Activated naive CD4-positive, alpha-beta T cell treated with anti-CD3 and anti-CD28 coated beads, Interleukin-2, amount 10 ng/mL, durations not matched to agents 5 hours and 36 hours (primary cell): ENCODE results near the gene SPAAR. TPM values are rescaled to one million over a fixed set of nuclear protein-coding genes. Genes with fewer than 3 reads are reported as not detected.

ENCODE experiments used
- total RNA-seq, 2 experiments: library from RNA; stranded (reverse); gene quantifications; one replicate each; pipeline ENCODE4 v1.2.3, GENCODE V29; 2021

SPAAR gene
- total RNA-seq = not detected

GRCh38 chr9:35909274-35909673 is at the start of gene SPAAR:
Gene SPAAR (plus strand): TSS chr9:35909490. CDS start chr9:35910464, 974 bp downstream.

GRCh38 chr9:35870351-35870923 is 38.9 kb upstream of the SPAAR start, which contains the start of gene OR13J1:
Gene OR13J1 (minus strand): TSS chr9:35870401. CDS start chr9:35870401, 0 bp downstream.

GRCh38 chr9:35905912-35906679 is 3.2 kb upstream of the SPAAR start, which contains the start of gene HRCT1:
Gene HRCT1 (plus strand): TSS chr9:35906202. CDS start chr9:35906288, 86 bp downstream.

GRCh38 chr9:35958104-35958837 is 49.0 kb downstream of the SPAAR start, which contains the start of gene OR2S2:
Gene OR2S2 (minus strand): TSS chr9:35958154. CDS start chr9:35958098, 56 bp downstream.

Other genes with a start within 250 kb of the SPAAR start
- 10 to 100 TPM; 13.8 to 14.5 TPM for gene ARHGEF39, start 244.3 kb upstream of the SPAAR start, total RNA-seq
- under 1 TPM in 1 of 2 experiments, not detected in 1; 0.24 TPM for gene CA9, start 235.6 kb upstream of the SPAAR start, total RNA-seq
- gene TPM2, start 219.6 kb upstream of the SPAAR start, total RNA-seq = 10 to 100 TPM; 14.9 to 17.2 TPM
- gene TLN1, start 177.3 kb upstream of the SPAAR start, total RNA-seq = 100 to 1,000 TPM; 332 to 348 TPM
- 10 to 100 TPM; 17.9 to 18.1 TPM for gene CREB3, start 176.8 kb upstream of the SPAAR start, total RNA-seq
- gene GBA2, start 160.3 kb upstream of the SPAAR start, total RNA-seq = 10 to 100 TPM; 53.8 to 55.3 TPM
- 10 to 100 TPM; 28.1 to 28.8 TPM for gene RGP1, start 160.2 kb upstream of the SPAAR start, total RNA-seq
- not detected for gene MSMP, start 155.2 kb upstream of the SPAAR start, total RNA-seq
- 10 to 100 TPM in 1 of 2 experiments, 1 to 10 TPM in 1; 8.6 to 10.5 TPM for gene NPR2, start 117.9 kb upstream of the SPAAR start, total RNA-seq
- gene SPAG8, start 97.2 kb upstream of the SPAAR start, total RNA-seq = 1 to 10 TPM; 1.3 to 1.8 TPM
- 10 to 100 TPM; 59.6 to 61.1 TPM for gene HINT2, start 94.4 kb upstream of the SPAAR start, total RNA-seq
- not detected for gene FAM221B, start 80.8 kb upstream of the SPAAR start, total RNA-seq
- gene TMEM8B, start 80.3 kb upstream of the SPAAR start, total RNA-seq = 1 to 10 TPM; 2.7 to 3.0 TPM
- gene OR13J1, start 39.1 kb upstream of the SPAAR start, total RNA-seq = not detected
- gene HRCT1, start 3.3 kb upstream of the SPAAR start, total RNA-seq = not detected
- not detected for gene OR2S2, start 48.7 kb downstream of the SPAAR start, total RNA-seq
- 1 to 10 TPM; 6.5 to 6.6 TPM for gene RECK, start 127.4 kb downstream of the SPAAR start, total RNA-seq
- 10 to 100 TPM; 31.9 TPM for gene GLIPR2, start 227.2 kb downstream of the SPAAR start, total RNA-seq